NCI-H748 treated with DMSO at 0.1 percent for 48 hours (cell line): ENCODE measurements around the gene KCNH1.

ENCODE experiments used
- DNase-seq: peaks from one replicate; lab custom pipeline; 2025; lab: John Stamatoyannopoulos, UW

KCNH1 gene

GRCh38 chr1:210723646-210724045 lies 410.3 kb downstream of the KCNH1 start:
- no peak for DNase-seq

- no peak for DNase-seq
Observed at GRCh38 chr1:210722410-210723081, 411.4 kb downstream of the KCNH1 start.

- DNase-seq: no peak
Observed at GRCh38 chr1:210715072-210715471, 418.9 kb downstream of the KCNH1 start.

GRCh38 chr1:210711825-210712612 lies 421.9 kb downstream of the KCNH1 start:
- DNase-seq: no peak

- no peak for DNase-seq
Observed at GRCh38 chr1:210709701-210710100, 424.2 kb downstream of the KCNH1 start.

GRCh38 chr1:210707300-210708240 lies 426.4 kb downstream of the KCNH1 start:
- DNase-seq: no peak

- no peak for DNase-seq
Observed at GRCh38 chr1:210706246-210706645, 427.7 kb downstream of the KCNH1 start.

GRCh38 chr1:210705086-210705485 lies 428.9 kb downstream of the KCNH1 start:
- DNase-seq: no peak

GRCh38 chr1:210703593-210703992 lies 430.4 kb downstream of the KCNH1 start:
- DNase-seq: no peak

- DNase-seq: no peak
Observed at GRCh38 chr1:210702506-210702905, 431.4 kb downstream of the KCNH1 start.

GRCh38 chr1:210700511-210700910 lies 433.4 kb downstream of the KCNH1 start:
- DNase-seq: no peak

- no peak for DNase-seq
Observed at GRCh38 chr1:210700083-210700482, 433.9 kb downstream of the KCNH1 start.

GRCh38 chr1:210698661-210699060 lies 435.3 kb downstream of the KCNH1 start:
- no peak for DNase-seq

GRCh38 chr1:210697185-210697584 lies 436.8 kb downstream of the KCNH1 start:
- DNase-seq: no peak

GRCh38 chr1:210696709-210697108 lies 437.2 kb downstream of the KCNH1 start:
- no peak for DNase-seq

- DNase-seq: no peak
Observed at GRCh38 chr1:210695026-210695425, 438.9 kb downstream of the KCNH1 start.

- no peak for DNase-seq
Observed at GRCh38 chr1:210692796-210693195, 441.2 kb downstream of the KCNH1 start.

- peak; percentile 20 for DNase-seq
Observed at GRCh38 chr1:210691039-210691610, 442.8 kb downstream of the KCNH1 start.

- no peak for DNase-seq
Observed at GRCh38 chr1:210690236-210690635, 443.7 kb downstream of the KCNH1 start.

GRCh38 chr1:210689826-210690225 lies 444.1 kb downstream of the KCNH1 start:
- no peak for DNase-seq

GRCh38 chr1:210688512-210689234 lies 445.3 kb downstream of the KCNH1 start:
- no peak for DNase-seq
